GM23338 (cell line): Measurements from ENCODE around the gene NDUFA13. TPM values are rescaled to one million over a fixed set of nuclear protein-coding genes. Genes with fewer than 3 reads are reported as not detected.

Experiments used
- ATAC-seq: fragments of 200-7000 bp; cut with Tn5 transposase; 3 replicates; pipeline ENCODE4 v1.9.1; 2020
- DNase-seq: peaks from one replicate; pipeline ENCODE4 v3.0.0-alpha.2; 2015; ENCODE audit warnings: low spot score
- H2AFZ ChIP-seq: fragments of 200-600 bp; sonication (generic); 2 replicates; pipeline ENCODE4 v1.8.0; 2016; ENCODE audit warnings: antibody characterized with exemption, mild to moderate bottlenecking, moderate library complexity
- H3F3A ChIP-seq: fragments of 200-600 bp; sonication (generic); replicated peaks from 2 replicates; pipeline ENCODE4 v1.8.0; 2017; ENCODE audit warnings: antibody characterized with exemption, mixed run types, low read depth
- H3K27ac ChIP-seq: fragments of 200-600 bp; sonication (generic); 2 replicates; pipeline ENCODE4 v1.6.1; 2016; ENCODE audit warnings: low read depth
- H3K27me3 ChIP-seq: fragments of 200-600 bp; sonication (generic); 2 replicates; pipeline ENCODE4 v1.8.0; 2016; ENCODE audit warnings: mild to moderate bottlenecking, mixed run types, moderate library complexity; ENCODE audit not compliant: insufficient read depth
- H3K36me3 ChIP-seq: fragments of 200-600 bp; sonication (generic); 2 replicates; pipeline ENCODE4 v1.8.0; 2016; ENCODE audit warnings: mild to moderate bottlenecking; ENCODE audit not compliant: insufficient read depth
- H3K4me1 ChIP-seq: fragments of 200-600 bp; sonication (generic); 2 replicates; pipeline ENCODE4 v1.8.0; 2016; ENCODE audit warnings: mild to moderate bottlenecking, moderate library complexity; ENCODE audit not compliant: insufficient read depth
- H3K4me2 ChIP-seq: fragments of 200-600 bp; sonication (generic); 2 replicates; pipeline ENCODE4 v1.7.1; 2017; ENCODE audit warnings: mixed run types
- H3K4me3 ChIP-seq: fragments of 200-600 bp; sonication (generic); 2 replicates; pipeline ENCODE4 v1.6.1; 2016; ENCODE audit warnings: mixed run types
- H3K79me2 ChIP-seq: fragments of 200-600 bp; sonication (generic); replicated peaks from 2 replicates; pipeline ENCODE4 v1.8.0; 2017; ENCODE audit warnings: mild to moderate bottlenecking; ENCODE audit not compliant: insufficient read depth
- H3K9me2 ChIP-seq: fragments of 200-600 bp; sonication (generic); 2 replicates; pipeline ENCODE4 v1.8.0; 2017; ENCODE audit not compliant: insufficient read depth
- H4K20me1 ChIP-seq: fragments of 200-600 bp; sonication (generic); replicated peaks from 2 replicates; pipeline ENCODE4 v1.8.0; 2017; ENCODE audit warnings: mild to moderate bottlenecking; ENCODE audit not compliant: insufficient read depth
- H3K27ac Mint-ChIP-seq: 2 replicates; pipeline ENCODE4 v1.8.0; 2020; ENCODE audit warnings: inconsistent platforms, mild to moderate bottlenecking, moderate library complexity, mixed read lengths
- H3K27me3 Mint-ChIP-seq: 3 replicates; pipeline ENCODE4 v1.8.0; 2022; ENCODE audit warnings: low read depth, mild to moderate bottlenecking, moderate library complexity, mixed read lengths, inconsistent platforms; ENCODE audit not compliant: insufficient read depth, poor library complexity
- H3K36me3 Mint-ChIP-seq: 3 replicates; pipeline ENCODE4 v1.8.0; 2021; ENCODE audit warnings: low read depth, mild to moderate bottlenecking, inconsistent platforms, moderate library complexity, mixed read lengths
- H3K4me1 Mint-ChIP-seq: 3 replicates; pipeline ENCODE4 v1.8.0; 2020; ENCODE audit warnings: mild to moderate bottlenecking, inconsistent platforms, mixed read lengths
- H3K4me3 Mint-ChIP-seq: 3 replicates; pipeline ENCODE4 v1.8.0; 2021; ENCODE audit warnings: moderate library complexity, mild to moderate bottlenecking, inconsistent platforms, mixed read lengths
- H3K9me3 Mint-ChIP-seq: 3 replicates; pipeline ENCODE4 v1.8.0; 2020; ENCODE audit warnings: moderate library complexity, mild to moderate bottlenecking, inconsistent platforms, mixed read lengths
- ETS1 ChIP-seq: IDR thresholded peaks from 2 replicates; pipeline ENCODE4 v1.6.1; 2016; ENCODE audit warnings: antibody characterized with exemption
- EZH2 ChIP-seq: fragments of 200-600 bp; sonication (generic); IDR thresholded peaks from one replicate; pipeline ENCODE4 v1.8.0; 2017; ENCODE audit warnings: antibody characterized with exemption, mild to moderate bottlenecking, low read depth; ENCODE audit not compliant: unreplicated experiment
- POLR2AphosphoS5 ChIP-seq: IDR thresholded peaks from 2 replicates; pipeline ENCODE4 v1.6.1; 2016; ENCODE audit warnings: antibody characterized with exemption, low read depth
- STAT1 ChIP-seq: IDR thresholded peaks from one replicate; pipeline ENCODE4 v1.6.1; 2016; ENCODE audit warnings: antibody characterized with exemption; ENCODE audit not compliant: unreplicated experiment
- ZNF331 ChIP-seq: fragments of 250-450 bp; sonication (Bioruptor Pico); IDR thresholded peaks from 2 replicates; pipeline ENCODE4 v1.5.0; 2020; ENCODE audit warnings: low read depth, mild to moderate bottlenecking, moderate library complexity
- polyA plus RNA-seq: library from polyadenylated mRNA; unstranded; fragments of >200 nt; fragmentation: Nextera tagmentation; extraction: Ambion mirVana; gene quantifications from 2 replicates; pipeline ENCODE4 v1.2.1, GENCODE V29; 2016
- total RNA-seq: library from RNA; depleted of rRNA; stranded (reverse); fragments of >200 nt; shearing (Covaris generic); gene quantifications from 2 replicates; pipeline ENCODE4 v1.2.3, GENCODE V29; 2014
- TF ChIP-seq, protein P1 (sequence below): IDR thresholded peaks from one replicate; pipeline ENCODE4 v1.6.1; 2018; ENCODE audit warnings: antibody characterized with exemption; ENCODE audit not compliant: unreplicated experiment

Gene NDUFA13
- total and polyA plus RNA-seq, 2 experiments from 2014 or later: 143 to 598 TPM

DNA sequence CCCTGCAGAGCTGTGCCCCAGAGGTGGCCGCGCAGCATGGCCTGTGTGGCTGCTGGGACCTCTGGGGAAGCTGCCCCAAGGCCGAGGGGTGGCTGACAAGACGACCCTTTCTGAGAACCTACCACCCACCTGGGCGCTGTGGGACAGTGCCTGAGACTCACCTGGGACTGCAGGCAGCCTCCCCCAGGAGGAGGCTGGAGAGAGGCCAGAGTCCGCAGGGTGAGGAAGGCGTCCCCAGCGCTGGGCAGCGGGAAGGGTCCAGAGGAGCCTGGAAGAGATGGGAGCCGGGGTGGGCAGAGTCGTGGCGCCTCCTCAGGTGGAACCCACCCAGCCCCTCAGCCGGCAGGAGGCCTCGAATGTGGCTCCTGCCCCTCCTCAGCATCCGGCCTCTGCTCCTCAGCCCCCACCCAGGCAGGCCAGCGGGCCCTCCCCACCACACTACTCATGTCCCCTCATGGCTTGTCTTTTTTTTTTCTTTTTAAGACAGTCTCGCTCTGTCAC lies 47.4 kb downstream of the NDUFA13 start:
- Mint-ChIP-seq H3K4me3 (no peak overlapping the region), H3K27ac (no peak overlapping the region), H3K27me3 (peaks cover 10% of the 10 kb centered on the region), H3K9me3 (no peaks in the 10 kb centered on the region; the same call in 2 of the 3 replicates), H3K36me3 (peaks cover 3% of the 10 kb centered on the region; the same call in 1 of the 3 replicates), H3K4me1 (peaks cover 10% of the 10 kb centered on the region; the same call in 2 of the 3 replicates)
- H4K20me1 ChIP-seq: no peaks in the 10 kb centered on the region
- no peak overlapping the region for H2AFZ ChIP-seq
- H3K36me3 ChIP-seq: no peaks in the 10 kb centered on the region
- no peak for TF ChIP-seq ZNF331 (CRISPR knock-in tag)
- TF ChIP-seq, protein P1, sequence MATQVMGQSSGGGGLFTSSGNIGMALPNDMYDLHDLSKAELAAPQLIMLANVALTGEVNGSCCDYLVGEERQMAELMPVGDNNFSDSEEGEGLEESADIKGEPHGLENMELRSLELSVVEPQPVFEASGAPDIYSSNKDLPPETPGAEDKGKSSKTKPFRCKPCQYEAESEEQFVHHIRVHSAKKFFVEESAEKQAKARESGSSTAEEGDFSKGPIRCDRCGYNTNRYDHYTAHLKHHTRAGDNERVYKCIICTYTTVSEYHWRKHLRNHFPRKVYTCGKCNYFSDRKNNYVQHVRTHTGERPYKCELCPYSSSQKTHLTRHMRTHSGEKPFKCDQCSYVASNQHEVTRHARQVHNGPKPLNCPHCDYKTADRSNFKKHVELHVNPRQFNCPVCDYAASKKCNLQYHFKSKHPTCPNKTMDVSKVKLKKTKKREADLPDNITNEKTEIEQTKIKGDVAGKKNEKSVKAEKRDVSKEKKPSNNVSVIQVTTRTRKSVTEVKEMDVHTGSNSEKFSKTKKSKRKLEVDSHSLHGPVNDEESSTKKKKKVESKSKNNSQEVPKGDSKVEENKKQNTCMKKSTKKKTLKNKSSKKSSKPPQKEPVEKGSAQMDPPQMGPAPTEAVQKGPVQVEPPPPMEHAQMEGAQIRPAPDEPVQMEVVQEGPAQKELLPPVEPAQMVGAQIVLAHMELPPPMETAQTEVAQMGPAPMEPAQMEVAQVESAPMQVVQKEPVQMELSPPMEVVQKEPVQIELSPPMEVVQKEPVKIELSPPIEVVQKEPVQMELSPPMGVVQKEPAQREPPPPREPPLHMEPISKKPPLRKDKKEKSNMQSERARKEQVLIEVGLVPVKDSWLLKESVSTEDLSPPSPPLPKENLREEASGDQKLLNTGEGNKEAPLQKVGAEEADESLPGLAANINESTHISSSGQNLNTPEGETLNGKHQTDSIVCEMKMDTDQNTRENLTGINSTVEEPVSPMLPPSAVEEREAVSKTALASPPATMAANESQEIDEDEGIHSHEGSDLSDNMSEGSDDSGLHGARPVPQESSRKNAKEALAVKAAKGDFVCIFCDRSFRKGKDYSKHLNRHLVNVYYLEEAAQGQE: no peak
- ATAC-seq (no peak), DNase-seq (no peak)
- 0 out of 2 replicates have a peak, but pooled peaks cover 7% of the 10 kb centered on the region for H3F3A ChIP-seq
- no peak overlapping the region for H3K27ac ChIP-seq
- H3K4me3 ChIP-seq: no peak overlapping the region
- no peaks in the 10 kb centered on the region for H3K9me2 ChIP-seq
- no peak overlapping the region for H3K4me2 ChIP-seq
- H3K79me2 ChIP-seq: no peaks in the 10 kb centered on the region
- no peaks in the 10 kb centered on the region for H3K27me3 ChIP-seq
- peaks cover 10% of the 10 kb centered on the region; the same call in 1 of the 2 replicates for H3K4me1 ChIP-seq

DNA sequence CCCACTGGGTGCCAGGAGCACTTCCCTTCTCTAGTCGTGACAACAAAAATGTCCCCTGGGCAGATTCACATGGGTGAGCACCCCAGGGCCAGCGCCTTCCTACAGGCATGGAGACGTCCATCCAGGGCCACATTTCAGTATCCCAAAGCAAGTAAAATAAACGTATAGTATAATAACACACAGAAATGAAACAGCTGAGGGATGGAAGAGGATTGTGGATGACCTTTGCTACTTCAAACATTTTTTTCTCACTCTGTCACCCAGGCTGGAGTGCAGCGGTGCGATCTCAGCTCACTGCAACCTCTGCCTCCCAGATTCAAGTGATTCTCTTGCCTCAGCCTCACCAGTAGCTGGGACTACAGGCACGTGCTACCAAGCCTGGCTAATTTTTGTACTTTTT lies 50.3 kb downstream of the NDUFA13 start:
- Histone ChIP-seq H3K27me3 (no peaks in the 10 kb centered on the region), H3K27ac (no peak overlapping the region), H3K9me2 (no peaks in the 10 kb centered on the region), H3K36me3 (no peaks in the 10 kb centered on the region), H3F3A (no peaks in the 10 kb centered on the region), H4K20me1 (no peaks in the 10 kb centered on the region), H3K4me2 (no peak overlapping the region), H3K4me3 (no peak overlapping the region), H2AFZ (no peak overlapping the region), H3K4me1 (no peaks in the 10 kb centered on the region), H3K79me2 (no peaks in the 10 kb centered on the region)
- no peak for DNase-seq
- Mint-ChIP-seq H3K27me3 (peaks cover 10% of the 10 kb centered on the region), H3K4me3 (no peak overlapping the region), H3K4me1 (no peaks in the 10 kb centered on the region), H3K27ac (no peak overlapping the region), H3K9me3 (no peaks in the 10 kb centered on the region; the same call in 1 of the 3 replicates), H3K36me3 (peaks cover 12% of the 10 kb centered on the region; the same call in 2 of the 3 replicates)
- ATAC-seq: no peak
- no peak for TF ChIP-seq ZNF331 (CRISPR knock-in tag)

DNA sequence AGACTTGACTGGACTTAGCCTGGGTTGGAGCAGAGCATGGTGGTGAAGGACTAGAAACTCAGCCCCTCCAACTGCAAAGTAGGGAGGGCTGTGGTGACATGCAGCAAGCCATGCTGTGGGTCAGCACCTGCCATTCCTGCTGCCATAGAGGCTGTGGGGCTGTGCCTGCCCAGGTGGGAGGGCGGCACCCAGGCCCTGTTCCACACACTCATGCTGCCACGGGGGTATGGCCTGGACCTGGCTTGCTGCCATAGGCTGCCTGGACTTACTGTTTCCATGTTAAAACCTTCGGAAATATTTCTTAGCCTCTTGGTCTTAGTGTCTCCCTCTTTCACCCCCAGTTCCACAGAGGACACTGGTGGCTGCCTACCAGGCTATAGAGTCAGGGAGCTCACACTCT lies 51.4 kb downstream of the NDUFA13 start:
- Histone ChIP-seq H3K4me3 (no peak overlapping the region), H3F3A (no peaks in the 10 kb centered on the region), H3K27ac (no peak overlapping the region), H3K4me1 (no peaks in the 10 kb centered on the region), H3K9me2 (no peaks in the 10 kb centered on the region), H3K79me2 (no peaks in the 10 kb centered on the region), H4K20me1 (no peaks in the 10 kb centered on the region), H3K4me2 (no peak overlapping the region), H3K27me3 (no peaks in the 10 kb centered on the region), H3K36me3 (no peaks in the 10 kb centered on the region), H2AFZ (no peak overlapping the region)
- no peak overlapping the region for H3K27ac Mint-ChIP-seq
- H3K27me3 Mint-ChIP-seq: peaks cover 7% of the 10 kb centered on the region
- no peak for DNase-seq
- H3K4me1 Mint-ChIP-seq: no peaks in the 10 kb centered on the region
- no peak for ATAC-seq
- TF ChIP-seq ETS1: no peak
- no peak for TF ChIP-seq POLR2AphosphoS5
- TF ChIP-seq EZH2: no peak
- no peak for TF ChIP-seq STAT1
- H3K4me3 Mint-ChIP-seq: no peak overlapping the region
- H3K36me3 Mint-ChIP-seq: peaks cover 12% of the 10 kb centered on the region; the same call in 2 of the 3 replicates
- no peaks in the 10 kb centered on the region; the same call in 1 of the 3 replicates for H3K9me3 Mint-ChIP-seq
